Measurements from ENCODE around the gene SURF6. TPM values are rescaled to one million over a fixed set of nuclear protein-coding genes. Genes with fewer than 3 reads are reported as not detected.

The SURF6 gene
- total and polyA plus RNA-seq, 7 experiments from 2014 or later = 9.8 to 33.5 (median 19.3) TPM

DNA sequence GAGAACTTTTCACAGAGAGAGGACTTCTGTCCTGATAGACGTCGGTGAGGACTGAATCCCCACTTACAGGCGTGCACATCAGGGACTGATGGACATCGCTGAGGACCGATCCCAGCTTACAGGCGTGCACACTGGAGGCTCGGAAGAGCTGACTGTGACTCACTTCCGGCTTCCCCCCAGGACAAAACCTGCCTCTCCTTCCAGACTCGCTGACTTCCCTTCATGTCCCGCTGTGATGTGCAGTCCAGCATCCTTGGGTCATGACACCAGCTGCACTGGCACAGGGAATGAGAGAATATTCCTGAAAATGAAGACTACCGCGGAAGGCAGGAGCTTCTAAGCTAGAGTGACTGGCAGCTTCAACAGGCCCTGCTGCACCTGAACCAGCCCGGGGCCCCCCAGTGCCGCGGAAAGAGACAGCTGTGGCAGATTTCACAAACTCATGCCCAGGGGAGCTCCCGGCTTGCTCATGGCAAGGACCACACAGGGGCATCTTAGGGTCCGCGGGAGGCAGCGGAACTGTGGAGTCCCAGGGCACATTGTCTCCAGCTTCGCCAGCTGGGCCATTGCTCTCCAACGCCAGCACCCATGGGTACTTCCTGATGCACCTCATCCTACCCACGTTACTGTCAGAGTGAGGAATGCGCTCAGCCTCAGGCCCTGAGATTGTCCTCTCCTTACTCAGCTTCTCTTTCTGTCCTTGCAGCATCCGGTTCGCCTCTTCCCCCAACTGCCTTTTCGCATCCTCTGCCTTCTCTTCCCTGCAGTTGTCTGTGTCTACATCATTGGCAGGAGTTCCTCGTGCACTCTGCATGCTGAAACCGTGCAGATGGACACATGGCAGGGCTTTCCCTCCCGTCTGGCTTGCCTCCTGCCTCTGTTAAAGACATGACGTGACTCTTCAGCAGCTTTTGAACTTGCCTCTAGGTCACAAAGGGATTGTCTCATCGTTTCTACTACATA lies 29.5 kb downstream of the SURF6 start:
- Mint-ChIP-seq H3K27me3 (peaks cover 9 to 30% (median 18%) of the 10 kb centered on the region in 5 donors), H3K9me3 (peaks cover 0 to 6% (median 0%) of the 10 kb centered on the region in 11 donors), H3K27ac (no peak overlapping the region), H3K4me1 (no peaks in the 10 kb centered on the region), H3K4me3 (no peak overlapping the region), H3K36me3 (peaks cover 0 to 4% (median 0%) of the 10 kb centered on the region in 5 donors)
- ChIA-PET POLR2A (no interaction called here), CTCF (no interaction called here)
- H3K4me3 ChIP-seq (ENCODE audit: low read length) = no peak overlapping the region
- no peaks in the 10 kb centered on the region for H3K27me3 ChIP-seq (ENCODE audit: control insufficient read depth in 2 of 2, insufficient read depth in 2 of 2, low read length in 2 of 2)
- H3K4me1 ChIP-seq (ENCODE audit: control insufficient read depth in 2 of 2, insufficient read depth in 2 of 2, low read length in 2 of 2) = no peaks in the 10 kb centered on the region
- DNase-seq (no peak), ATAC-seq (no peak)
- no peak overlapping the region for H3K27ac ChIP-seq (ENCODE audit: low read depth, low read length)
- H3K9me3 ChIP-seq (ENCODE audit: control insufficient read depth in 2 of 3, low read length in 3 of 3) = no peaks in the 10 kb centered on the region
- H3K36me3 ChIP-seq (ENCODE audit: control insufficient read depth in 2 of 3, insufficient read depth in 3 of 3, low read length in 3 of 3) = no peaks in the 10 kb centered on the region
- intact Hi-C loops (cut with micrococcal nuclease) = no loop called here

DNA sequence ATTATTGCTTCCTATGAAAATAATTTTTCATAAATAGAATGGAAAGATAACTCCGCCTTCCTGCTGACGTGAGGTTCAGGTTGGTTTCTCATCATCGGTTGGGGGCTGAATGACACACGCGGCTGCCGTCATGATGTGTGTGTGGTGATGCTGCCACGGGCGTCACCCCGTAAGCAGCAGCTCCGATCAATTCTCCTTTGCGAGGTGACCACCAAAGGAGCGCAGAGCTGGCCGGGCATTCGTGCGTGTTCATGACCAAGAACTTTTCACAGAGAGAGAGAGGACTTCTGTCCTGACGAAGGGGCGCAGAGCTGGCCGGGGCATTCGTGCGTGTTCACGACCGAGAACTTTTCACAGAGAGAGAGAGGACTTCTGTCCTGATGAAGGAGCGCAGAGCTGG lies 30.3 kb downstream of the SURF6 start:
- H3K36me3 Mint-ChIP-seq = peaks cover 0 to 4% (median 0%) of the 10 kb centered on the region in 5 donors
- CTCF ChIA-PET = no interaction called here
- no peaks in the 10 kb centered on the region for H3K9me3 ChIP-seq (ENCODE audit: control insufficient read depth in 2 of 3, low read length in 3 of 3)
- ATAC-seq (no peak), DNase-seq (no peak)
- no peak overlapping the region for H3K27ac ChIP-seq (ENCODE audit: low read depth, low read length)
- H3K4me3 ChIP-seq (ENCODE audit: low read length) = no peak overlapping the region
- no peaks in the 10 kb centered on the region for H3K27me3 ChIP-seq (ENCODE audit: control insufficient read depth in 2 of 2, insufficient read depth in 2 of 2, low read length in 2 of 2)
- peaks cover 0 to 6% (median 0%) of the 10 kb centered on the region in 11 donors for H3K9me3 Mint-ChIP-seq
- intact Hi-C loops (cut with micrococcal nuclease) = no loop called here
- H3K36me3 ChIP-seq (ENCODE audit: control insufficient read depth in 2 of 3, insufficient read depth in 3 of 3, low read length in 3 of 3) = no peaks in the 10 kb centered on the region
- H3K4me1 ChIP-seq (ENCODE audit: control insufficient read depth in 2 of 2, insufficient read depth in 2 of 2, low read length in 2 of 2) = no peaks in the 10 kb centered on the region
- no peak overlapping the region for H3K27ac Mint-ChIP-seq
- no peak overlapping the region for H3K4me3 Mint-ChIP-seq
- H3K27me3 Mint-ChIP-seq = peaks cover 9 to 27% (median 18%) of the 10 kb centered on the region in 5 donors
- no peaks in the 10 kb centered on the region for H3K4me1 Mint-ChIP-seq
- POLR2A ChIA-PET = no interaction called here

DNA sequence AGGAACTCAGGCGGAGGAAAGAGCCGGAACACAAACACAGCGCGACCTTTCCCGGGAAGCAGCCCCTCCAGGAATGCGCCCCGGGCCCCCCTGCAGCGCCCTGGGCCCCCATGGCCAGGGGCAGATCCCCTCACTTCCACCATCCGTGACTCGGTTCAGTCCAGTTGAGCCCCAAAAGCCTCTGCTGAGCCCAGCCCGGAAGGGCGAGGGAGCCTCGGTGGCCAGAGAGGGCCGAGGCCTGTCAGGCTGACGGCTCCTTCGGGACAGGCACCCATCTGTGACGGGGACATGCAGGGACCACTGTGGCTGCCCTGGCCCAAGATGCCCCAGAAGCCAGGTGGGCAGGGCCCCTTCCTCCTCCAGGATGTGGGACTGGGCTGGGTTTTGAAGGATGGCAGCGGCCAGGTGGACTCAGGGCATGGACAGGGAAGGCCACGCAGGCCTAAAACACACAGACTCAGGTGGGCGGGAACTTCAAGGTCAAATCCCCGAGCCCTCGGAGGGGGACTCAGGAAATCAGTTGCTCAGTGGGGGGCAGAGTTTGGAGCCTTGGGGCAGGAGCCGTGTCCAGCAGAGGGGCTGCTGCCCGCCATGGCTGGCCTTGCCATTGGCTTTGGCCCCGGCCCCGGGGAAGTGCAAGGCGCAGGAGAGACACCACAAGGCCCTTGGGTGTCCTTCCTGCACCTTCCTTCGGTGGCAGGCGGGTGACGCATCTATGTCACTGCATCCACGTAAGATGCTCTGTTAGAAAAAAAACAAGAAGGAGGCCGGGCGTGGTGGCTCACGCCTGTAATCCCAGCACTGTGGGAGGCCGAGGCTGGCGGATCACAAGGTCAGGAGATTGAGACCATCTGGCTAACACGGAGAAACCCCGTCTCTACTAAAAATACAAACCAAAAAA lies 31.3 kb downstream of the SURF6 start:
- Histone ChIP-seq H3K36me3 (ENCODE audit: control insufficient read depth in 2 of 3, insufficient read depth in 3 of 3, low read length in 3 of 3) (no peaks in the 10 kb centered on the region), H3K27me3 (ENCODE audit: control insufficient read depth in 2 of 2, insufficient read depth in 2 of 2, low read length in 2 of 2) (no peaks in the 10 kb centered on the region), H3K9me3 (ENCODE audit: control insufficient read depth in 2 of 3, low read length in 3 of 3) (no peaks in the 10 kb centered on the region), H3K4me1 (ENCODE audit: control insufficient read depth in 2 of 2, insufficient read depth in 2 of 2, low read length in 2 of 2) (no peaks in the 10 kb centered on the region), H3K4me3 (ENCODE audit: low read length) (no peak overlapping the region), H3K27ac (ENCODE audit: low read depth, low read length) (no peak overlapping the region)
- peaks cover 6 to 23% (median 15%) of the 10 kb centered on the region in 5 donors for H3K27me3 Mint-ChIP-seq
- intact Hi-C loops (cut with micrococcal nuclease) = no loop called here
- CTCF ChIA-PET = no interaction called here
- H3K4me3 Mint-ChIP-seq = no peak overlapping the region
- no peak overlapping the region for H3K27ac Mint-ChIP-seq
- ATAC-seq (no peak), DNase-seq (no peak)
- H3K4me1 Mint-ChIP-seq = no peaks in the 10 kb centered on the region
- POLR2A ChIA-PET = no interaction called here
- H3K36me3 Mint-ChIP-seq = peaks cover 0 to 4% (median 0%) of the 10 kb centered on the region in 5 donors
- peaks cover 0 to 4% (median 0%) of the 10 kb centered on the region in 11 donors for H3K9me3 Mint-ChIP-seq

DNA sequence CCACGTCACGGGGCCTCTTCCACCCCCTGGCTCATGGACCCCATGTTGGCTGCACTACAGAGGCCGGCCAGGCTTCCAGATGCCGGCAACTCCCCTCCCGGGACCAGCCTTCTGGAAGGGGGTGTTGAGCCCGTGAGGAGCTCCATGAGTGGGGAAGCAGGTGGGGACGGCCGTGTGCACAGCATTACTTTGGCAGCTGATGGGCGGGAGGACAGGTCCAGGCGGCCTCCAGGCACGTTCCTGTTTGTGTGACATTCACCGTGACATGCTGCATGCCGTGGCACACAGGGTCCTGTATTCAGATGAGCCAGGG lies 31.9 kb downstream of the SURF6 start:
- Histone ChIP-seq H3K36me3 (ENCODE audit: control insufficient read depth in 2 of 3, insufficient read depth in 3 of 3, low read length in 3 of 3) (no peaks in the 10 kb centered on the region), H3K27ac (ENCODE audit: low read depth, low read length) (no peak overlapping the region), H3K27me3 (ENCODE audit: control insufficient read depth in 2 of 2, insufficient read depth in 2 of 2, low read length in 2 of 2) (no peaks in the 10 kb centered on the region), H3K9me3 (ENCODE audit: control insufficient read depth in 2 of 3, low read length in 3 of 3) (no peaks in the 10 kb centered on the region), H3K4me1 (ENCODE audit: control insufficient read depth in 2 of 2, insufficient read depth in 2 of 2, low read length in 2 of 2) (no peaks in the 10 kb centered on the region), H3K4me3 (ENCODE audit: low read length) (no peak overlapping the region)
- no peaks in the 10 kb centered on the region for H3K4me1 Mint-ChIP-seq
- H3K36me3 Mint-ChIP-seq = no peaks in the 10 kb centered on the region
- ATAC-seq = no peak
- H3K27me3 Mint-ChIP-seq = peaks cover 3 to 16% (median 9%) of the 10 kb centered on the region in 5 donors
- H3K27ac Mint-ChIP-seq = no peak overlapping the region
- peaks cover 0 to 2% (median 0%) of the 10 kb centered on the region in 11 donors for H3K9me3 Mint-ChIP-seq
- CTCF ChIA-PET = no interaction called here
- no peak for DNase-seq
- POLR2A ChIA-PET = no interaction called here
- H3K4me3 Mint-ChIP-seq = no peak overlapping the region
- intact Hi-C loops (cut with micrococcal nuclease) = no loop called here

DNA sequence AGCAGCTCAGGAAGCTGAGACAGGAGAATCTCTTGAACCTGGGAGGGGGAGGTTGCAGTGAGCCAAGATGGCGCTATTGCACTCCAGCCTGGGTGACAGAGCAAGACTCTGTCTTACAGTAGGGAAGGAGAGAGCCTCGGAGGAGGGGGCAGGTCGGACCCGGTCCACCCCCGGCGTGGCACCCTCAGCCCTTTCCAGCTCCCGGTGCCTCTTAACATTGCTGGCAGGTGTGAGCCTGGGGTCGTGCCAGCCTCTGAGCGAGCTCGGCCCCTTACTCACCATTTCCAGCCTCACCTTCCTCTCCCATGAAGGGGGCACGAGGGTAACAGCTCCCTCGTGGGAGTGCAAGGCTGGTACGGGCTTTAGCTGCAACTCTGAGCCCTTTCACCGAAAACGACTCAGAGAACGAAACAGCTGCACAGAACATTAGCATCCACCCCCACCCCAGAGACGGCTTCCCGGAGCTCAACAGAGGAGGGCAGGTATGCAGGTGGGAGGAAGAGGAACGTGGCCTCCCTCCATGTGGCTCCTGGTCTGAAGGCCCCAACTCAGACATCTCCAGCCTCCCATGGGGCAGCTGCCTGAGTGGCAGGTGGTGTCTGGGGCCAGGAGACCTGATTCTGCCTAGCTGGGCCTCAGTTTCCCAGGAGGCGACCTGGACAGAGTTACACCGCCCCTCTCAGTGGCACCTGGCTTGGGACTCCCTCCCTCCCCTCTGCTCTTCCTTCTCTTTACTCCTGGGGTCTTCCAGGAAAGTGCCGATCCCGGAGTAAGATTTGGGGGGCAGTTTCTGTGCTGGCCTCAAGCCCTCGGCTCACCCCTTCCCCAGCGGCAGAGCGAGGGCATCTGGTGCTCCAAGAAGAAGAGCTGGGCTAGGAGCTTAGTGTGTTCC lies 32.5 kb downstream of the SURF6 start:
- Mint-ChIP-seq H3K27ac (no peak overlapping the region), H3K4me3 (no peak overlapping the region), H3K9me3 (peaks cover 0 to 2% (median 0%) of the 10 kb centered on the region in 11 donors), H3K4me1 (no peaks in the 10 kb centered on the region), H3K27me3 (peaks cover under 1 to 10% (median 6%) of the 10 kb centered on the region in 5 donors), H3K36me3 (no peaks in the 10 kb centered on the region)
- POLR2A ChIA-PET = no interaction called here
- DNase-seq (no peak), ATAC-seq (no peak)
- H3K4me1 ChIP-seq (ENCODE audit: control insufficient read depth in 2 of 2, insufficient read depth in 2 of 2, low read length in 2 of 2) = no peaks in the 10 kb centered on the region
- H3K27me3 ChIP-seq (ENCODE audit: control insufficient read depth in 2 of 2, insufficient read depth in 2 of 2, low read length in 2 of 2) = no peaks in the 10 kb centered on the region
- intact Hi-C loops (cut with micrococcal nuclease) = no loop called here
- H3K36me3 ChIP-seq (ENCODE audit: control insufficient read depth in 2 of 3, insufficient read depth in 3 of 3, low read length in 3 of 3) = no peaks in the 10 kb centered on the region
- CTCF ChIA-PET = no interaction called here
- H3K4me3 ChIP-seq (ENCODE audit: low read length) = no peak overlapping the region
- H3K9me3 ChIP-seq (ENCODE audit: control insufficient read depth in 2 of 3, low read length in 3 of 3) = no peaks in the 10 kb centered on the region
- no peak overlapping the region for H3K27ac ChIP-seq (ENCODE audit: low read depth, low read length)
